Stimulated activated CD8-positive, alpha-beta memory T cell treated with anti-CD3 and anti-CD28 coated beads, Interleukin-7, amount 100 ng/mL, for 48 hours (primary cell): ENCODE data around the gene LINGO3.
A peak's percentile ranks its signal among the peaks of the same experiment; 100 is the strongest.

Experiments used
- DNase-seq, 2 donors: peaks; one replicate each; pipeline ENCODE4 v3.0.0-alpha.2; 2020; ENCODE audit warnings: low read depth in 1 of 2; ENCODE audit errors: extremely low read depth in 1 of 2

LINGO3 gene

DNA sequence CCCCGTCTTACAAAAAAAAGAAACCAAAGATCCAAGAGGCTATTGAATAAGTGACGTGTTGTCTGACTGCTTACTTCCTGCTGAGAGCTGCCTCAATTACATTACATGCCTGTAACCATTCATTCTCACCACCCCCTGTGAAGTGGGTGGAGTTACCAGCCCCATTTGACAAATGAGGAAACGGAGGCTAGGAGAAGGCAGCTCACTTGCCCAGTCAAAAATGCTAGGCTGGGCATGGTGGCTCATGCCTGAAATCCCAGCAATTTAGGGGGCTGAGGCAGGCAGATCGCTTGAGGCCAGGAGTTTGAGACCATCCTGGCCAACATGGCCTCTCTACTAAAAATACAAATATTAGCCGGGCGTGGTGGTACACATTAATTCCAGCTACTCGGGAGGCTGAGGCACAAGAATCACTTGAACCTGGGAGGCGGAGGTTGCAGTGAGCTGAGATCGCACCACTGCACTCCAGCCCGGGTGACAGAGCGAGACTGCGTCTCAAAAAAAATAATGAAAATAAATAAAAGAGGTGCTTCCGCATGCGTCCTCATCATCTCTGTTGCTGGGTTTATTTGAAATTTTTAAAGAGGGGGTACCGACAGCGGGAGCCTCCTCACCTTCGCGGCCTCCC lies 19.9 kb upstream of the LINGO3 start:
- peak; percentile 37 to 65 for DNase-seq

DNA sequence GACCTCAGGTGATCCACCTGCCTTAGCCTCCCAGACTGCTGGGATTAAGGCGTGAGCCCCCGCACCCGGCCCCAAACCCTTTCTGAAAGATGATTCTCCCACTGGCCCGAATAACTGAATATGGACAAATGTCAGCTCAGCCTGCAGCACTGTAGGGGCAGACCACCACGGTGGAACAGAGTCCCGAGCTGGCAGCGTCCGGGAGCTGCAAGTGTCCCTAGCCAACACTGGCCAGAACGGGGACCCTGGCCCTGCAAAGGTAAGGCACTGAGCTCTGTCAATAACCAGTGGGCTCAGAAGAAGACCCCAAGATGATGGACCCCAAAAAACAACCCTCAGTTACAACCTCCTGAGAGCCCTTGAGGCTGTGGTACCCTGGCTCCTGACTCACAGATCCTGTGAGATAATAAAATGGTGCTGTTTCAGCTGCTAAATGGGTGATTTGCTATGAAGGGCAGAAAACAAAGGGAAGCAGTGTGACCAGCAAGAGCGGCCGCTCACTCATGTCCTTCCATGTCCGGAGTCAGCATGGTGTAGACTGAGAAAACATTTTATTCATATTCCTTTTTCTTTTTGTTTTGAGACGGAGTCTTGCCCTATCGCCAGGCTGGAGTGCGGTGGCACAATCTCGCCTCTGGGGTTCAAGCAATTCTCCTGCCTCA lies 18.9 kb upstream of the LINGO3 start:
- DNase-seq, result no peak

DNA sequence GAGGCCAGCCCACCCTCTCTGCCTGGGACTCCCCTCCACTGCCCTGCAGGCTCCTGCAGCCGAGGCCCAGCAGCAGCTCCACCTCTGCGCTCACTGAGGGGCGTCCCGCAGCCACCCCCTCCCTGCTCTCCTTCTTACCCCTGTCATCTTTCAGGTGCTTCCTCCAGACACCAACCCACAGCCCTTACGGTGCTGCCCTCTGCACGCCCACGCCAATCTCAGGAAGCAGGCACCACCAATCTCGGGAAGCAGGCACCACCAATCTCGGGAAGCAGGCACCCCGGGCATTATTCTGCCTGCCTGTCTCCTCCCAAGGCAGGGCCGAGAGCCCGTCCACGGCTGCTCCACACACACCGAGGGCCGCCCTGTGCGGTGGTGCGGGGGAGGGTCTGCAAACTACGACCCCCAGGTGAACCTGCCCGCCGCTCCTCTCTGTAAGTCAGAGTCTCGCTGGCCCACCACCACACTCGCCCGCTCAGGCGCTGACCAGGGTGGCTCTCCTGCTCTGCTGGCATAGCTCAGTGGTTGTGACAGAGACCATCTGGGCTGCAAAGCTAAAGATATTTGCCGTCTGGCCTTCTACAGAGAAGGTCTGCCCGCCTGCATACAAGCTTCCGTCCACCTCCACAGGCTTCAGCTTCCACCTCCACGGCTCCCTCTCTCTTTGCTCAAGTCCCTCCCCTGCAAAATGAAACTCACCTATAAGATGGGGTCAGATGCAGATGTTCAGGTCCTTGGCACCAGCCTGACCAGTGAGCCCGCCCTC lies 17.5 kb upstream of the LINGO3 start:
- no peak for DNase-seq

DNA sequence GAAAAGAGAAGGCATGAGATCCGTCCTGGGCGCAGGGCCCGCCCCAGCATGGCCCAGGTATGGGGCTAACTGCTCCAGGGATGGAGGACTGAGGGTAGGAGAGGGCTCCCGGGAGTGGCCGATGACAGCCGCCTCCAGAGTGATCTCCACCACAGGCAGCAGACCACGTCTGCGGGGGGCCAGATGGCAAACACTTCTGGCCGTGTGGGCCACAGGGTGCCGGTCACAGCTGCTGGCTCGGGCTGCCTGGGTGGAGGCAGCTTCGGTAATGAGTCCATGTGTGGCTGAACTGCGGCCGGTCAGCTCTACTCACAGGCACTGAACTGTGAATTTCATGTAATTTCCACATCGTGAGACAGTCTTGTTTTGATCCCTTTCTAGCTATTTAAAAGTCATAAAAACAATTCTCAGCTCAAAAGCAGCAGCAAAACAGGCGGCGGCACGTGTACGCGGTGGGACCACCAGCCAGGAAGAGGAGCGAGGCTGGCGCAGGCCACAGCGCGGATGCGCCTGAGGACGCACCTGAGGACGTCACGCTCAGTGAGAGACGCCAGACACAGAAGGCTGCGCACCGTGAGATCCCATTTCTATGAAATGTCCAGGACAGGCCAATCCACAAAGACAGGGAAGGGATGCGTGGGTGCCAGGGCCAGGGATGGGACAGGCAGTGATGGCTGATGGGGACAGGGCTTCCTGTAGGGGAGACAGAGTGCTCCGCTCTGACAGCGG lies 16.4 kb upstream of the LINGO3 start:
- DNase-seq, result no peak

DNA sequence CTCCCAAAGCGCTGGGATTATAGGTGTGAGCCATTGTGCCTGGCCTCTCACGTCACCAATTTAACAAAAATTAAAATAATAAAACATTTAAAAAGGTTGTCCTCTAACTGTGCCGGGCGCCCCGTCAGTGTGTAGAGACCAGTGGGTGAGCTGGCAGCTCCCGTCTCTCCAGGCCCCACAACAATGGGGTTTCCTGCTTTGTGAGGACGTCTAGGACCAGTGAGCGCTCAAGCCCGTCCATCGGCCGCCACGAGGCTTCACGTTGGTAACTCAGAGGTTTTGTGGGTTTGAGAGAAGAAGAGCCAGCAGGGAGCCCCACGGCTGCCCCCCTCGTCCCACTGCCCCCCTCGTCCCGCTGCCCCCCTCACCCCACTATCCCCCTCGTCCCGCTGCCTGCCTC lies 15.8 kb upstream of the LINGO3 start:
- DNase-seq, result no peak

DNA sequence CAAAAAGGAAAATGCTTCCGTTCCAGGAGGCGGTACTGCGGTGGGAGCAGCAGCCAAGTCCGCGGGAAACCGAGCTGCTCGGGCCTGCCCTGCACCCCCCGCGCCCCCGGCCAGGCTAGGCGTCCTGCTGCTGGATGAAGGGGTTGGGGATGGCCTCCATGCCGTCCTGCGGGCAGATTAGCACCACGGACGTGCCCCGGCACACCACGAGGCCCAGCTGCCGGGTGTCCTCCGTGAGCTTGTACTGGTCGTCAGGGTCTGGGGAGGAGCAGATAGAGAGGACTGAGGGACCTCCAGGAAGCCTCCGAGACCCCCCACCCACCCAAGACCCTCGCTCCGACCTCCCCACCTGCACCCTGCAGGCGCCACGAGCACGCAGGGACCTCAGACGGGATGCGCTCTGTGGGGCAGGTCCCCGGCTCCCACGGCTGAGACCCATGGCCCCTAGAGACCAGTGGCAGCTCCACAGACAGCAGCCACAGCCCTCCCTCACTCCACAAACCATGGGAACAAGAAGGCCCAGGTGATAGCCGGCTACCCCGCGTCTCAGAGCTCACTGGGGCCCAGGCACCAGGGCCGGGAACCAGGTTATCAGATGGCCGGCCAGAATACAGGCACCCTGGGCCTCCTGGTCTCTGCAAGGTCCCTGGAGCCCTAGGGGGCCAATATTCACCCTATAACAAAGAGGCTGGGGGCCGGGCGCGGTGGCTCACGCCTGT lies 13.8 kb upstream of the LINGO3 start:
- no peak for DNase-seq

DNA sequence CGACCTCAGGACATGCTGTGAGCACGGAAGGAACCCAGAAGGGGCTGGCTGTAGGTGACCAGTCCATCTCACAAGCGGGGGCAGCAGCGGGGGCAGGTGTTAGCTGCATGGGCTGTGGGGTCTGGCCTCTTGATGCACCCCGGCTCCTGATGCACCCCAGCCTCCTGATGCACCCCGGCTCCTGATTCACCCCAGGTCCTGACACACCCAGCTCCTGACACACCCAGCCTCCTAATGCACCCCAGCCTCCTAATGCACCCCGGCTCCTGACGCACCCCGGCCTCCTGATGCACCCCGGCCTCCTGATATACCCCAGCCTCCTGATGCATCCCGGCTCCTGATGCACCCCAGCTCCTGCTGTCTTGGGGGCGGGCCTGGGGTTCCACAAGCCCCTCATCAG lies 13.0 kb upstream of the LINGO3 start:
- no peak for DNase-seq

DNA sequence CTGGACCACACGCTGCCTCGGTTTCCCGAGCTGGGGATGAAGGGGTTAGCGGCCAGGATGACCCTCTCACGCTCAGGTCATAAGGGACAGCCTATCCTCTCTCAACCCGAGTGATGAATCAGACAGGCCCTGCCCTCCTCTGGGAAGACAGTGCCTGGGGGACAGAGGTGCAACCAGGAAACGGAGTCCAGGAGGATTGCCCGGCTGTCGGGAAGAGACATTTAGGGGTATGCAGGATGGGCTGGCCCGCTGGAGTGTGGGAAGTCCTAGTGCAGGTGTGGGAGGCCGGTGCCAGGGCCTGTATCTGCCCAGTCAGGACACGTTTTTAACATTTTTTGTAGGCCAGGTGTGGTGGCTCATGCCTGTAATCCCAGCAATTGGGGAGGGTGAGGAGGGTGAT lies 12.1 kb upstream of the LINGO3 start:
- no peak for DNase-seq

DNA sequence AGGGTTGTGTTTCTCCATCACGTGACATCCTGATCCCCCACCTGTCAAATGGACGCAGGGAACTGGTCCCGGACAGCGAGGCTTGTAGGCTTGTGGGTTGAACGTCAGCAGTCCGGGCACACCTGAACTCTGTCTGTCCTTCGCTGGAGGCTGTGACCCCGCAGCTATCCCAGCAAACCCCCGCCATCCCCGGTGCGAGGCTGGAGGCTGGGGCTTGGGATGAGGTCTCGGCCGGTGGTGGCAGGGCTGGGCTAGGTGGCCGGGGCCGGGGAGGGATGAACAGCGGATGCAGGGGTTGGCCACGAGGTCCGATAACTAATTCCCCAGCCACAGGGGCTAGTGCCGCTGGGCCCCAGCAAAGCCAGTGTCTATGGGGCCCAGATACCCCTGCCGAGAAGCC lies 11.6 kb upstream of the LINGO3 start:
- DNase-seq, result no peak

DNA sequence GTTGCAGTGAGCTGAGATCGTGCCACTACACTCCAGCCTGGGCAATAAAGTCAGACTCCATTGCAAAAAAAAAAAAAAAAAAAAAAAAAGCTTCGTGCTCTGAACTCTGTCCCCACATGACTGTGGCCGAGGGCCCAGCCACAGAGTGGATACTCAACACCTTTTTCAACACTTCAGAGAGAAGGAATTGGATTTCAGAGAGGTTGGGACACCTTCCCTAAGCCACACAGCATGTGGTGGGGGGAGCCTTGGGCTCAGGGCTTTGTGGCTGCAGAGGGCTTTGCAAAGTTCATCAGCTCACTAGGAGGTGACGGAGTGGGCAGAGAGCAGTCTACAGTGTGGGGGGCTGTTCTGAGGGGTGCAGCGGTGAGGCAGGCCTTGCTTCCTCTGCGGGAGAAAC lies 11.0 kb upstream of the LINGO3 start:
- no peak for DNase-seq

DNA sequence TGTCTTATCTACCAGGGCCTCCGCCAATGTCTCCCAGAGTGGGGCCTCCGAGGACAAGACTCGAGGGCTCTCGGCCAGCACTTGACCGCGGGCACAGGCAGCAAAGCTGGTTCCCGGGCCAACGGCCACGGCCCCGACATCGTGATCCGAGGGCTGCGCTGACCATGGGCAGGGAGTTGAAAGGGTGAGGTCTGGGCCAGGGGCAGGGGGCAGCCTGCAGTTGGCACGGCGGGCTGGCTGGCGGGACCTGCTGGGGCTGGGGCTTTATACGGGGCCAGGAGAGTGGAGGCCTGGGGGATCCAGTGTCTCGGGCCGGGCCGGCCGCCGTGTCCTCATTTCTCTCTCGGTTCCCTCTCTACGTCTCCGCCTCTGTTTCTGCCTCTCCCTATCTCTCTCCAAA lies 9.8 kb upstream of the LINGO3 start:
- DNase-seq, result no peak

DNA sequence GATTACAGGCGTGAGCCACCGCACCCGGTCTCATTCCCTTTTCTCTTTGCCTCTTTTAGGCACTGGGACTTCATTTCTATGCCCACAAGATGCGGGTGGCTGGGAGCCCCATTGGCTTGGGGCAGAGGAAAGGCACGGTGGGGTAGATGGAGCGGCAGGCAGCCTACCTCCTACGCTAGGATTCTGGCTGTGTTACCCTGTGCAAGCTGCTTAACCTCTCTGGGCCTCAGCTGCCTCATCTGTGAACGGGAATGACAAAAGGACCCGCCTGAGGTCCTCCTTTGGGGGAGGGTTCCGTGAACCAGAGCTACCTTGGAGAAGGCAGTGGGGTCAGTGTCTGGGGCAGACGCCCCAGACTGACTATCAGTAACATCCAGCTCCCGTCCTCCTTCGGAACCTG lies 9.3 kb upstream of the LINGO3 start:
- DNase-seq, result no peak

DNA sequence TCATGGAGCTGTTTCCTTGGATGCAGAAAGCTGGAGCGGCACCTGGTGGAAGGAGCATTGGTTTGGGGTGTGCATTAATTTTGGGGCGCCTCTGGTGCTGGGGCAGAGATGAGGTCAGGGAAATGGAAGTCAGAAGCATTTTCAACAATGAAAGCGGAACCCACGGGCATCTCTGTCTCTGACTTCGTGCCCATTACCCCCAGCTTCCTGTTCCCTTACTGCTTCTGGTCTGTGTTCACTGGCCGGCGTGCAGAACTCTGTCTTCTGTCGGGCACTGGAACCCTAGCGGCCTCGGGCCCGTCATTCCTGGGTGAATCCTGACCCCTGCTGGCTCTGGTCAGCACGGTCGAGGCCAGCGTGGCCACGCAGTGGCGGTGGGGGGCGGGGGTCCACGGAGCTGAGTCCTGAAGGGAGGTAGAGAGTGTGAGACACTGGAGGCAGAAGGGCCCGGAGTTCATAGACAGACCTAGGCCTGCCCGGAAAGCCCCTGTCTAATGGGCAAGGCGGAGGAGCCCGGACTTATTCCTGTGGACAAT lies 7.9 kb upstream of the LINGO3 start:
- DNase-seq, result no peak

DNA sequence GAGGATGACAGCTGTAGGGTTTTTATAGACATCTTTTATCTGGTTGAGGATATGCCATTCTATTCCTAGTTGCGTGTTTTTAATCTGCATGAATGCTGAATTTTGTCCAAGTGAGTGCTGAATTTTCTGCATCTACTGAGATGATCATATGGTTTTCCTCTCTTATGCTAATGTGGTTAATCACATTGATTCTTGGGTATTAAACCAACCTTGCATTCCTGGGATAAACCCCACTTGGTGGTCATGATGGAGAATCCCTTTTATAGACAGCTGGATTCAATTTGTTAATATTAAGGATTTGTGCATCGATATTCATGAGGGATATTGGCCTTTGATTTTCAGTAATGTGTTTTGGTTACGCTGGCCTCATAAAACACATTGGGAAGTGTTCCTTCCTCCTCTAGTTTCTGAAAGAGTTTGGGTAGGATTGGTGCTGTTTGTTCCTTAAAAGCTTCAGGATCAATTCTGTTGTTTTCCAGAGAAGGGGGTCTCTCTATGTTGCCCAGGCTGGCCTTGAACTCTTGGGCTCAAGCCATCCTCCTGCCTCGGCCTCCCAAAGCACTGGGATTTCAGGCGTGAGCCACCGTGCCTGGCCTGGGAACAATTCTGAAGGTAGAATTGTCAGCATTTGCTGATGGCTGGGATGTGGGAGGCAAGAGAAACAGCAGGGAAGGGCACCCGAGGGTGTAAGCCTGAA lies 7.3 kb upstream of the LINGO3 start:
- DNase-seq, result no peak

DNA sequence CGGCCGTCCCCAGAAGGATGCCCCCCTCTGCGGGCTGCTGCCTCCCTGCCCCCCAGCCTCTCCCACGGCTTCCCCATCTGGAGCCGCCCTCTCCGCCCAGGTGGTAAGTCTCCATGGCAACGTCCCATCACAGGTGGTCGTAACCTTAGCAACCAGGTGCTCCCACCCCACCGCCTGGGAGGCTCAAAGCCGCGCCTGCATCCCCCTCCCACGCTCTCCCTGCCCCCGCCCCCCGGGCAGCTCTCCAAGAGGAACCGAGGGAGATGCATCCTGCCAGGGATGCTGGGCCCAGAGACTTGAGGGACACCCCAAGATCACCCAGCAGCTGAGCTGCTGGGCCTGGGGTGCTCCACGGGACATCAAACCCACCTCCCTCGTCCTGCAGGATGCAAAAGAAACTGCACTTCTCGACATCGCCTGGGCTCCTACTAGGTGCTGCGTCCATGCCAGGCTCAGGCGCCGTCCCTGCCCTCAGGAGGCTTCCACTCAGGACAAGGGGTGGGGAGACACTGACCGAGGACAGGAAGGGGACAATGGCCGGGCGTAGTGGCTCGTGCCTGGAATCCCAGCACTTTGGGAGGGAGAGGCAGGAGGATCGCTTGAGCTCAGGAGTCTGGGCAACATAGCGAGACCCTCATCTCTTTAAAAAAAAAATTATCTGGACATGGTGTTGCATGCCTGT lies 5.0 kb upstream of the LINGO3 start:
- DNase-seq, result no peak

DNA sequence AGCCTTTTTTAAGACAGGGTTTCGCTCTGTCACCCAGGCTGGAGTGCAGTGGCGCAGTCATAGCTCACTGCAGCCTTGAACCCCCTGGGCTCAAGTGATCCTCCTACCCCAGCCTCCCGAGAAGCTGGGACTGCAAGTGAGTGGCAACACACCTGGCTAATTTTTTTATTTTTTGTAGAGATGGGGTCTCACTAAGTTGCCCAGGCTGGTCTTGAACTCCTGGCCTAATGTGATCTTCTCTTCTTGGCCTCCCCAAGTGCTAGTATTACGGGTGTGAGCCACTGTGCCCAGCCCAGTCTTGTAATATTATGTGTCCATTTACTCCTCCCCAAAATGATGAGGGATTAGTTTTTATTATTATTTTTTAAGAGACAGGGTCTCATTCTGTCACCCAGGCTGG lies 3.1 kb upstream of the LINGO3 start:
- DNase-seq, result no peak

DNA sequence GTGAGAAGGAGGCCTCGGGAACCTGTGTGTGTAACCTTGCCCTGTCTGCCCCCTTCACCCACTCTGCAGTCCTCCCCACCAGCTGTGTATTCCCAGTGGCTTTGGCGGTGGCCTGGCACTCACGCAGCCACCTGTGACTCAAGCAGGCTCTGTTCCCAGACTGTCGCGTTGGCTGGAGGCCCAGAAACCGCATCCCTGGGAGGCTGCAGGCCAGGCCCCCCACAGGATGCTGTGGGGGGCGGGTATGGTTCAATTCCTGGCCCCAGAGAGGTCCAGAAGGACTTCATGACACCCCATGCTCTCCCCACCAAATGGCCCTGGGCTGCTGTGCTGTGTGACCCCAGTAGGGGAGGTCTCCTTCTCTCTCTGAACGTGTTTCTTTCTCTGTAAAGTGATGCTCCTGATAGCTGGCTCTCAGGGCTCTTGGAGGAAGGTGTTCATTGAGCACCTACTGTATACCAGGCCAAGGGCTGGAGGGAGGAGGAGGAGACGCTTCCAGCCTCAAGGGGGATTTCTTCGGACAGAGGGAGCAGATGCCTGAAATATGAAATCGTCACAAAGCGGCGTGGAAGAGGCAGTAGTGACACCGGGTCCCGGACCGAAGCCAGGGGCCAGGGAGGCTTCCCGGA lies 1.9 kb upstream of the LINGO3 start:
- DNase-seq, result no peak

DNA sequence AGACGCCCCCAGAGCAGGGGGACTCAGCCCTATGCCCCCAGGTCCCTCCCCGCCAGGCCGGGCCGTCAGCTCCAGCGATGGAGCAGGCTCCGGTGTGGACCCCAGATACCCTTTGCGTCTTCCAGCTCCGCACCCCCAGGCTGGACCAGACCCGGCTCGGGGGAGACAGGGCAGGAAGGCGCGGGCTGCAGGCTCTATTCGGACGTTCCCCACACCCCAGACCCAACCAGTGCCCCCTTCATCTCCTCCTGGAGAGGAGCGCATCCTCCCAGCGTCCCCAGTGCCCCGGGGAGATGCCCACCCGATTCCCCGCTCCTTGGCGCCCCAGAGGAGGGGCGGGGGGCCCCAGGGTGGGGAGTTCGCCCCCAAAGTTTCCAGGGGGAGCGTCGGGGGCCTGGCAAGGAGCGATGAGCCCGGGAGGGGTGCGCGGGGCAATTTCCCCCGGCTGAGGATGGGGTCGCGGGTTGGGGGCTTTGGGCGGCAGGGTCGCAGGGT lies 389 bp downstream of the LINGO3 start:
- no peak for DNase-seq

DNA sequence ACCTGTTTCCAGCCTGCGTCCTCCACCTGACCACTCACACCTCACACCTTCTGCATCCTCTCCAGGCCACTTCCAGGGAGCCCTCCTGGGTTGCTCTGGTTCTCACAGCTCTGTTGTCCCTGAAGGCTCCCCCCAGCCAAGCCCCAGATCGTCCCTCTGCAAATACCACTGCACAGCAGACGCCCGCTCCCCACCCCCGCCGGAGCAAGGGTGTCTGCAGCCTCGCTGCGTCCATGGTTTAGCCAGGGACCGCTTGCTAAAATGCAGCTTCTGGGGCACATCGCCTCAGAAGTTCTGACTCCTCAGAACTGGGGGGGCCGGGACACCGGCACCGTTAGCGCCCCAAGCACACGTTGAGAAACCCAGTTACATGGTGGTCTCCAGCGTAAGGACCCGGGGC lies 983 bp downstream of the LINGO3 start:
- DNase-seq, result no peak
